Measurements from ENCODE around the gene MOAP1.
"Not testable (repeated sequence)": the region's sequence is repeated elsewhere in the genome, so short reads cannot be mapped to it uniquely, and the experiment has no call there.

GRCh38 chr14:93233078-93233477, 48.4 kb upstream of the MOAP1 start:
- TF ChIP-seq CTCF (IDR thresholded peaks at IDR 0.05 in 8 of 11, conservative IDR thresholded peaks at IDR 0.05 in 3 of 11); POLR2AphosphoS5 (IDR thresholded peaks at IDR 0.05); POLR2A (IDR thresholded peaks at IDR 0.05): not testable (repeated sequence)
